Measurements from ENCODE around the gene IFI35. TPM values are rescaled to one million over a fixed set of nuclear protein-coding genes. Genes with fewer than 3 reads are reported as not detected.

Gene IFI35
- polyA plus RNA-seq, 1 of the 3 experiments (the other 2 are of a cell fraction): 17.6 TPM

GRCh38 chr17:42985225-42985624 is 21.4 kb upstream of the IFI35 start:
- Histone ChIP-seq H4K20me1 (ENCODE audit: insufficient read depth) (peaks cover 5% of the 10 kb centered on the region; the same call in 1 of the 2 replicates), H3F3A (replicated peaks; ENCODE audit: insufficient read depth) (peaks cover 27% of the 10 kb centered on the region), H3K9me2 (no peaks in the 10 kb centered on the region), H3K79me2 (ENCODE audit: insufficient read depth) (peaks cover 66% of the 10 kb centered on the region), H3K4me3 (ENCODE audit: low read depth in 2 of 2, low read length in 1 of 2) (no peak overlapping the region), H3K9ac (no peak overlapping the region), H3K4me1 (ENCODE audit: control insufficient read depth in 1 of 2, insufficient read depth in 2 of 2, low read depth in 1 of 2, low read length in 1 of 2) (peaks cover 4 to 20% of the 10 kb centered on the region in 2 experiments; a peak in 2 of 4 replicates), H3K27me3 (ENCODE audit: insufficient read depth) (no peaks in the 10 kb centered on the region), H3K9me3 (no peaks in the 10 kb centered on the region), H3K36me3 (replicated peaks in 1 of 2; ENCODE audit: control insufficient read depth in 1 of 2, insufficient read depth in 2 of 2, low read length in 1 of 2) (peaks cover 29 to 49% of the 10 kb centered on the region in 2 experiments), H3K27ac (ENCODE audit: low read depth in 2 of 2, low read length in 1 of 2) (no peak overlapping the region), H2AFZ (ENCODE audit: low read depth) (no peak overlapping the region), H3K4me2 (no peak overlapping the region)
- no peak for DNase-seq
- TF ChIP-seq FOXJ3 (CRISPR knock-in tag; IDR thresholded peaks at IDR 0.05) (no peak), EZH2phosphoT487 (IDR thresholded peaks at IDR 0.05; ENCODE audit: borderline replicate concordance, low read depth) (no peak), CTCF (IDR thresholded peaks at IDR 0.05) (no peak), MEF2A (IDR thresholded peaks at IDR 0.05; ENCODE audit: borderline replicate concordance, low read depth) (no peak), FOXM1 (IDR thresholded peaks at IDR 0.05; ENCODE audit: low read depth) (no peak), SIN3A (IDR thresholded peaks at IDR 0.05; ENCODE audit: borderline replicate concordance, low read depth, low read length) (no peak), SMC3 (IDR thresholded peaks at IDR 0.05; ENCODE audit: low read depth, low read length) (no peak), FOSL2 (IDR thresholded peaks at IDR 0.05; ENCODE audit: borderline replicate concordance, low read depth) (no peak), REST (IDR thresholded peaks at IDR 0.05; ENCODE audit: low read depth, low read length) (no peak), EP300 (IDR thresholded peaks at IDR 0.05; ENCODE audit: borderline replicate concordance in 1 of 2, low read depth in 1 of 2, low read length in 1 of 2) (no peak), POLR2AphosphoS5 (IDR thresholded peaks at IDR 0.05; ENCODE audit: low read depth, low read length) (no peak), RCOR1 (IDR thresholded peaks at IDR 0.05; ENCODE audit: low read length) (no peak), TAF1 (IDR thresholded peaks at IDR 0.05; ENCODE audit: borderline replicate concordance, low read depth, low read length) (no peak), NRF1 (IDR thresholded peaks at IDR 0.05; ENCODE audit: low read depth, low read length) (no peak), NFIC (IDR thresholded peaks at IDR 0.05; ENCODE audit: borderline replicate concordance) (no peak), ELF1 (IDR thresholded peaks at IDR 0.05) (no peak), YY1 (IDR thresholded peaks at IDR 0.05; ENCODE audit: low read depth) (no peak)
- TF ChIP-seq, protein P1, sequence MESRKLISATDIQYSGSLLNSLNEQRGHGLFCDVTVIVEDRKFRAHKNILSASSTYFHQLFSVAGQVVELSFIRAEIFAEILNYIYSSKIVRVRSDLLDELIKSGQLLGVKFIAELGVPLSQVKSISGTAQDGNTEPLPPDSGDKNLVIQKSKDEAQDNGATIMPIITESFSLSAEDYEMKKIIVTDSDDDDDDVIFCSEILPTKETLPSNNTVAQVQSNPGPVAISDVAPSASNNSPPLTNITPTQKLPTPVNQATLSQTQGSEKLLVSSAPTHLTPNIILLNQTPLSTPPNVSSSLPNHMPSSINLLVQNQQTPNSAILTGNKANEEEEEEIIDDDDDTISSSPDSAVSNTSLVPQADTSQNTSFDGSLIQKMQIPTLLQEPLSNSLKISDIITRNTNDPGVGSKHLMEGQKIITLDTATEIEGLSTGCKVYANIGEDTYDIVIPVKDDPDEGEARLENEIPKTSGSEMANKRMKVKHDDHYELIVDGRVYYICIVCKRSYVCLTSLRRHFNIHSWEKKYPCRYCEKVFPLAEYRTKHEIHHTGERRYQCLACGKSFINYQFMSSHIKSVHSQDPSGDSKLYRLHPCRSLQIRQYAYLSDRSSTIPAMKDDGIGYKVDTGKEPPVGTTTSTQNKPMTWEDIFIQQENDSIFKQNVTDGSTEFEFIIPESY (IDR thresholded peaks at IDR 0.05; ENCODE audit: borderline replicate concordance, low read depth): no peak
- TF ChIP-seq, protein P2, sequence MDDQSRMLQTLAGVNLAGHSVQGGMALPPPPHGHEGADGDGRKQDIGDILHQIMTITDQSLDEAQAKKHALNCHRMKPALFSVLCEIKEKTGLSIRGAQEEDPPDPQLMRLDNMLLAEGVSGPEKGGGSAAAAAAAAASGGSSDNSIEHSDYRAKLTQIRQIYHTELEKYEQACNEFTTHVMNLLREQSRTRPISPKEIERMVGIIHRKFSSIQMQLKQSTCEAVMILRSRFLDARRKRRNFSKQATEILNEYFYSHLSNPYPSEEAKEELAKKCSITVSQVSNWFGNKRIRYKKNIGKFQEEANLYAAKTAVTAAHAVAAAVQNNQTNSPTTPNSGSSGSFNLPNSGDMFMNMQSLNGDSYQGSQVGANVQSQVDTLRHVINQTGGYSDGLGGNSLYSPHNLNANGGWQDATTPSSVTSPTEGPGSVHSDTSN (IDR thresholded peaks at IDR 0.05): no peak
- POLR2A ChIA-PET: no interaction called here
- WGBS (ENCODE audit: low lambda C conversion rate): 88% methylated on average over 1 of the region's 1 CpG
- CTCF ChIA-PET: interaction anchor here (4.2 kb wide), 1 partner anchor 13 kb away, joined by 27 read pairs; the partner anchor contains the start of gene RPL27

Measured in SK-N-SH (cell line).